OCI-LY1 (cell line): ENCODE measurements around the gene PTPRG.

Experiments
- H2AFZ ChIP-seq: fragments of 200-600 bp; sonication (generic), shearing (Covaris generic); 2 replicates; pipeline ENCODE4 v1.6.0; 2014; ENCODE audit warnings: antibody characterized with exemption, mild to moderate bottlenecking, low read length
- H3F3A ChIP-seq: fragments of 200-600 bp; sonication (generic), shearing (Covaris generic); 2 replicates; pipeline ENCODE4 v1.6.0; 2014; ENCODE audit warnings: mild to moderate bottlenecking, antibody characterized with exemption, low read length, moderate library complexity; ENCODE audit not compliant: insufficient read depth
- H3K27ac ChIP-seq: fragments of 200-600 bp; sonication (generic); 2 replicates; pipeline ENCODE4 v1.5.1; 2014; ENCODE audit warnings: low read length, mixed run types, mild to moderate bottlenecking, low read depth; ENCODE audit not compliant: poor library complexity, severe bottlenecking
- H3K27me3 ChIP-seq: fragments of 200-600 bp; sonication (generic); 2 replicates; pipeline ENCODE4 v1.6.0; 2014; ENCODE audit warnings: antibody characterized with exemption, mild to moderate bottlenecking, low read length, moderate library complexity; ENCODE audit not compliant: insufficient read depth
- H3K36me3 ChIP-seq: fragments of 200-600 bp; sonication (generic); 2 replicates; pipeline ENCODE4 v1.6.1; 2014; ENCODE audit warnings: mild to moderate bottlenecking, antibody characterized with exemption, low read length, moderate library complexity, mixed read lengths; ENCODE audit not compliant: insufficient read depth
- H3K4me1 ChIP-seq: fragments of 200-600 bp; sonication (generic); 2 replicates; pipeline ENCODE4 v1.5.1; 2014; ENCODE audit warnings: mild to moderate bottlenecking, low read length, moderate library complexity; ENCODE audit not compliant: insufficient read depth, severe bottlenecking
- H3K4me2 ChIP-seq: fragments of 200-600 bp; sonication (generic), shearing (Covaris generic); 2 replicates; pipeline ENCODE4 v1.6.1; 2014; ENCODE audit warnings: low read length
- H3K4me3 ChIP-seq: fragments of 200-600 bp; sonication (generic); 2 replicates; pipeline ENCODE4 v1.5.1; 2014; ENCODE audit warnings: low read length, low read depth, mild to moderate bottlenecking, mixed read lengths; ENCODE audit not compliant: poor library complexity, severe bottlenecking
- H3K79me2 ChIP-seq: fragments of 200-600 bp; shearing (Covaris generic); 2 replicates; pipeline ENCODE4 v1.6.1; 2016; ENCODE audit warnings: mixed run types, low read length, mixed read lengths; ENCODE audit not compliant: insufficient read depth
- H3K9ac ChIP-seq: fragments of 200-600 bp; sonication (generic), shearing (Covaris generic); 2 replicates; pipeline ENCODE4 v1.6.1; 2014; ENCODE audit warnings: mild to moderate bottlenecking, low read length, mixed read lengths
- H3K9me2 ChIP-seq: fragments of 200-600 bp; sonication (generic), shearing (Covaris generic); 2 replicates; pipeline ENCODE4 v1.6.1; 2014; ENCODE audit warnings: low read depth, mild to moderate bottlenecking, low read length, mixed read lengths
- H3K9me3 ChIP-seq: fragments of 200-600 bp; shearing (Covaris generic); 2 replicates; pipeline ENCODE4 v1.6.1; 2014; ENCODE audit warnings: low read length, mixed read lengths
- H4K20me1 ChIP-seq: fragments of 200-600 bp; sonication (generic), shearing (Covaris generic); 2 replicates; pipeline ENCODE4 v1.6.0; 2016; ENCODE audit warnings: mild to moderate bottlenecking, low read length; ENCODE audit not compliant: insufficient read depth
- CTCF ChIP-seq: fragments of 200-600 bp; sonication (generic), shearing (Covaris generic); IDR thresholded peaks from 2 replicates; pipeline ENCODE4 v1.5.1; 2017; ENCODE audit warnings: mild to moderate bottlenecking, antibody characterized with exemption, low read length, moderate library complexity, mixed read lengths
- EZH2 ChIP-seq: fragments of 200-600 bp; sonication (generic), shearing (Covaris generic); IDR thresholded peaks from 2 replicates; pipeline ENCODE4 v1.8.0; 2017; ENCODE audit warnings: borderline replicate concordance, mixed run types, mild to moderate bottlenecking, antibody characterized with exemption, low read length, moderate library complexity, mixed read lengths

Gene PTPRG

GRCh38 chr3:62093025-62093424, 531.7 kb downstream of the PTPRG start:
- Histone ChIP-seq H4K20me1 (no peaks in the 10 kb centered on the region), H3K27me3 (no peaks in the 10 kb centered on the region), H3K4me2 (no peak overlapping the region), H3K4me3 (no peak overlapping the region), H3K27ac (no peak overlapping the region), H3K9me3 (no peaks in the 10 kb centered on the region), H3K79me2 (no peaks in the 10 kb centered on the region), H2AFZ (no peak overlapping the region), H3K4me1 (no peaks in the 10 kb centered on the region), H3K36me3 (no peaks in the 10 kb centered on the region), H3K9ac (no peak overlapping the region), H3F3A (no peaks in the 10 kb centered on the region), H3K9me2 (no peaks in the 10 kb centered on the region)
- TF ChIP-seq CTCF, result no peak
- TF ChIP-seq EZH2, result no peak

- Histone ChIP-seq H3K4me3 (no peak overlapping the region), H3K9me3 (no peaks in the 10 kb centered on the region), H3K4me2 (no peak overlapping the region), H3K36me3 (no peaks in the 10 kb centered on the region), H3F3A (no peaks in the 10 kb centered on the region), H3K4me1 (no peaks in the 10 kb centered on the region), H2AFZ (no peak overlapping the region), H3K79me2 (no peaks in the 10 kb centered on the region), H3K9ac (no peak overlapping the region), H3K27me3 (no peaks in the 10 kb centered on the region), H3K9me2 (no peaks in the 10 kb centered on the region), H3K27ac (no peak overlapping the region), H4K20me1 (no peaks in the 10 kb centered on the region)
- TF ChIP-seq EZH2 (no peak), CTCF (no peak)
These were observed 533.1 kb downstream of the PTPRG start for GRCh38 chr3:62094461-62094860.

- Histone ChIP-seq H4K20me1 (no peaks in the 10 kb centered on the region), H3K27me3 (no peaks in the 10 kb centered on the region), H3K9ac (no peak overlapping the region), H3K4me1 (no peaks in the 10 kb centered on the region), H3K9me3 (no peaks in the 10 kb centered on the region), H3K79me2 (no peaks in the 10 kb centered on the region), H3F3A (no peaks in the 10 kb centered on the region), H3K27ac (no peak overlapping the region), H3K4me2 (no peak overlapping the region), H3K36me3 (no peaks in the 10 kb centered on the region), H3K4me3 (no peak overlapping the region), H2AFZ (no peak overlapping the region), H3K9me2 (no peaks in the 10 kb centered on the region)
- no peak for TF ChIP-seq EZH2
- TF ChIP-seq CTCF, result no peak
These were observed 533.7 kb downstream of the PTPRG start for GRCh38 chr3:62095080-62095479.
